IMR-90 (cell line): ENCODE data around the gene SCGB3A2. TPM values are rescaled to one million over a fixed set of nuclear protein-coding genes. Genes with fewer than 3 reads are reported as not detected.

Experiments used
- ATAC-seq: fragments of 200-7000 bp; cut with Tn5 transposase; 2 replicates; pipeline ENCODE4 v1.9.1; 2020; ENCODE audit warnings: low read depth, mild to moderate bottlenecking, moderate library complexity
- BruUV-seq: library from RNA; stranded (reverse); fragments of 400-500 nt; replicated peaks from 2 replicates; lab custom pipeline; 2021; lab: Mats Ljungman, UMichigan
- CTCF ChIA-PET: fragments of 300-600 bp; formaldehyde crosslinking; extraction: SDS; loops from one replicate; lab custom pipeline; 2021; ENCODE audit warnings: antibody characterized with exemption; lab: Yijun Ruan, JAX
- POLR2A ChIA-PET: fragments of 300-600 bp; sonication (Branson Sonifier 250); formaldehyde crosslinking; loops from one replicate; lab custom pipeline; 2022; ENCODE audit warnings: antibody characterized with exemption; ENCODE audit not compliant: unreplicated experiment; lab: Charles Lee
- DNase-seq: peaks from one replicate; pipeline ENCODE4 v3.0.0; 2013
- H2AFZ ChIP-seq: replicated peaks from 2 replicates; pipeline ENCODE3; 2013; ENCODE audit warnings: low read length, mild to moderate bottlenecking; ENCODE audit not compliant: poor library complexity
- H2AK5ac ChIP-seq: 2 replicates; pipeline ENCODE4 v1.6.1; 2013; ENCODE audit warnings: low read depth, low read length, inconsistent platforms
- H2AK9ac ChIP-seq: replicated peaks from 2 replicates; pipeline ENCODE3; 2013; ENCODE audit warnings: mild to moderate bottlenecking, low read depth, low read length, moderate library complexity; ENCODE audit not compliant: poor library complexity
- H2BK120ac ChIP-seq: 2 replicates; pipeline ENCODE4 v1.6.1; 2013; ENCODE audit warnings: low read depth, low read length, inconsistent platforms
- H2BK15ac ChIP-seq: 3 replicates; pipeline ENCODE4 v1.6.1; 2013; ENCODE audit warnings: low read depth, low read length, inconsistent platforms
- H2BK20ac ChIP-seq: 2 replicates; pipeline ENCODE4 v1.6.1; 2013; ENCODE audit warnings: low read depth, mild to moderate bottlenecking, inconsistent platforms, low read length, moderate library complexity
- H2BK5ac ChIP-seq: 2 replicates; pipeline ENCODE4 v1.6.1; 2013; ENCODE audit warnings: mild to moderate bottlenecking, low read depth, low read length, inconsistent platforms; ENCODE audit not compliant: poor library complexity, severe bottlenecking
- H3K14ac ChIP-seq: replicated peaks from 2 replicates; pipeline ENCODE4 v1.6.1; 2013; ENCODE audit warnings: low read depth, low read length, inconsistent platforms
- H3K18ac ChIP-seq: 2 replicates; pipeline ENCODE4 v1.6.1; 2013; ENCODE audit warnings: low read depth, low read length, control low read depth
- H3K23ac ChIP-seq: 2 replicates; pipeline ENCODE4 v1.6.1; 2013; ENCODE audit warnings: low read depth, low read length, inconsistent platforms
- H3K27ac ChIP-seq: 2 replicates; pipeline ENCODE4 v1.5.1; 2013; ENCODE audit warnings: mild to moderate bottlenecking, control low read depth, low read length; ENCODE audit not compliant: insufficient read depth
- H3K27me3 ChIP-seq: 2 replicates; pipeline ENCODE4 v1.6.1; 2013; ENCODE audit warnings: low read length; ENCODE audit not compliant: control insufficient read depth, insufficient read depth
- H3K36me3 ChIP-seq: 2 replicates; pipeline ENCODE4 v1.6.1; 2013; ENCODE audit warnings: low read length, mixed read lengths; ENCODE audit not compliant: control insufficient read depth, insufficient read depth
- H3K4ac ChIP-seq: 2 replicates; pipeline ENCODE4 v1.6.1; 2013; ENCODE audit warnings: low read depth, low read length, inconsistent platforms
- H3K4me1 ChIP-seq: 2 replicates; pipeline ENCODE4 v1.6.1; 2013; ENCODE audit warnings: low read length, mixed read lengths; ENCODE audit not compliant: control insufficient read depth, insufficient read depth
- H3K4me2 ChIP-seq: 2 replicates; pipeline ENCODE4 v1.6.1; 2013; ENCODE audit warnings: low read depth, mild to moderate bottlenecking, control low read depth, low read length, moderate library complexity
- H3K4me3 ChIP-seq: 2 replicates; pipeline ENCODE4 v1.5.1; 2013; ENCODE audit warnings: low read depth, mild to moderate bottlenecking, control low read depth, low read length, moderate library complexity; ENCODE audit not compliant: insufficient read depth
- H3K56ac ChIP-seq: 2 replicates; pipeline ENCODE4 v1.6.1; 2013; ENCODE audit warnings: low read length, inconsistent platforms; ENCODE audit not compliant: insufficient read depth; ENCODE audit errors: extremely low read depth
- H3K79me1 ChIP-seq, 2 experiments: 2 replicates each; pipeline ENCODE4 v1.6.1; 2013; ENCODE audit warnings: low read length in 2 of 2, inconsistent platforms in 1 of 2, low read depth in 1 of 2
- H3K9ac ChIP-seq: 2 replicates; pipeline ENCODE4 v1.6.1; 2013; ENCODE audit warnings: low read depth, low read length, control low read depth
- H3K9me1 ChIP-seq: 2 replicates; pipeline ENCODE4 v1.6.1; 2013; ENCODE audit warnings: low read length, inconsistent platforms; ENCODE audit not compliant: insufficient read depth
- H3K9me3 ChIP-seq: 2 replicates; pipeline ENCODE4 v1.6.1; 2013; ENCODE audit warnings: low read length; ENCODE audit not compliant: control insufficient read depth, insufficient read depth
- H4K20me1 ChIP-seq: 2 replicates; pipeline ENCODE4 v1.6.1; 2013; ENCODE audit warnings: low read length, inconsistent platforms; ENCODE audit not compliant: insufficient read depth
- H4K5ac ChIP-seq: 2 replicates; pipeline ENCODE4 v1.6.1; 2013; ENCODE audit warnings: mild to moderate bottlenecking, low read depth, low read length, control low read depth
- H4K8ac ChIP-seq, 2 experiments: 2 replicates each; pipeline ENCODE4 v1.6.1; 2013; ENCODE audit warnings: low read depth in 2 of 2, low read length in 2 of 2, control low read depth in 1 of 2, inconsistent platforms in 1 of 2
- H4K91ac ChIP-seq: 2 replicates; pipeline ENCODE4 v1.6.1; 2013; ENCODE audit warnings: low read depth, low read length, inconsistent platforms; ENCODE audit not compliant: insufficient read depth
- BHLHE40 ChIP-seq: fragments of 150-350 bp; IDR thresholded peaks from 2 replicates; pipeline ENCODE4 v1.6.1; 2016; ENCODE audit warnings: mild to moderate bottlenecking, low read depth, low read length
- CEBPB ChIP-seq: IDR thresholded peaks from 2 replicates; pipeline ENCODE4 v1.6.1; 2012; ENCODE audit warnings: low read depth, low read length, improper control_type of control experiment
- CTCF ChIP-seq: conservative IDR thresholded peaks from 2 replicates; pipeline ENCODE4 v1.5.1; 2012; ENCODE audit warnings: mild to moderate bottlenecking, low read depth, low read length, improper control_type of control experiment
- ELK1 ChIP-seq: fragments of 150-350 bp; IDR thresholded peaks from 2 replicates; pipeline ENCODE4 v1.6.1; 2016; ENCODE audit warnings: low read depth, mild to moderate bottlenecking, low read length, moderate library complexity, borderline replicate concordance
- FOS ChIP-seq: fragments of 150-350 bp; IDR thresholded peaks from 2 replicates; pipeline ENCODE4 v1.6.1; 2016; ENCODE audit warnings: low read depth, low read length
- MAFK ChIP-seq: IDR thresholded peaks from 2 replicates; pipeline ENCODE4 v1.6.1; 2012; ENCODE audit warnings: low read depth, low read length, improper control_type of control experiment
- MAZ ChIP-seq: IDR thresholded peaks from 2 replicates; pipeline ENCODE4 v1.6.1; 2012; ENCODE audit warnings: low read depth, mild to moderate bottlenecking, low read length, improper control_type of control experiment, moderate library complexity, borderline replicate concordance
- MXI1 ChIP-seq: IDR thresholded peaks from 2 replicates; pipeline ENCODE4 v1.6.1; 2012; ENCODE audit warnings: low read depth, mild to moderate bottlenecking, low read length, moderate library complexity, borderline replicate concordance
- POLR2A ChIP-seq: IDR thresholded peaks from 2 replicates; pipeline ENCODE4 v1.6.1; 2012; ENCODE audit warnings: mild to moderate bottlenecking, low read depth, low read length
- RAD21 ChIP-seq: IDR thresholded peaks from 2 replicates; pipeline ENCODE4 v1.6.1; 2012; ENCODE audit warnings: low read length, improper control_type of control experiment
- RCOR1 ChIP-seq: IDR thresholded peaks from 2 replicates; pipeline ENCODE4 v1.6.1; 2012; ENCODE audit warnings: mild to moderate bottlenecking, low read length, improper control_type of control experiment; ENCODE audit not compliant: insufficient replicate concordance
- USF2 ChIP-seq: fragments of 150-350 bp; IDR thresholded peaks from 2 replicates; pipeline ENCODE4 v1.6.1; 2017; ENCODE audit warnings: mild to moderate bottlenecking, antibody characterized with exemption, low read length, low read depth
- WGBS, 2 experiments: methylation state at CpG; one replicate each; pipeline versions ENCODE4 v1.1.5 to v1.1.7; 2013; ENCODE audit warnings: missing lambda C conversion rate in 2 of 2; ENCODE audit not compliant: insufficient read length in 1 of 2; ENCODE audit errors: extremely low coverage in 2 of 2; 5-methylcytosine and 5-hydroxymethylcytosine counted together
- dilution Hi-C: fragments of 300-500 bp; cut with HindIII; formaldehyde crosslinking; loops from one replicate; pipeline ENCODE4 v1.14.3; 2018; ENCODE audit warnings: low sequenced_read_pairs; ENCODE audit not compliant: unreplicated experiment
- in situ Hi-C: fragments of 300-500 bp; cut with MboI; formaldehyde crosslinking; loops from 3 replicates; pipeline ENCODE4 v1.14.3; 2019; ENCODE audit warnings: low sequenced_read_pairs, inconsistent platforms, mixed read lengths
- intact Hi-C: fragments of 100-400 bp; cut with micrococcal nuclease; formaldehyde crosslinking; loops from 2 replicates; pipeline ENCODE4 v1.10.0; 2022
- polyA plus RNA-seq, 3 experiments: library from polyadenylated mRNA; depleted of rRNA; stranded (reverse); fragments of >200 nt; gene quantifications; 2 replicates each; pipeline ENCODE4 v1.2.3, GENCODE V29; 2012; ENCODE audit warnings: low replicate concordance in 1 of 3
- total RNA-seq: library from RNA; depleted of rRNA; stranded (reverse); fragments of >200 nt; gene quantifications from 2 replicates; pipeline ENCODE4 v1.2.3, GENCODE V29; 2012

The SCGB3A2 gene
- total and polyA plus RNA-seq, 2 of the 4 experiments (the other 2 are of a cell fraction): not detected

- DNase-seq (no peak), ATAC-seq (no peak)
- 45% methylated on average over 2 of the region's 6 CpGs; no CpG with 5 or more reads in 1 of the 2 experiments for WGBS, 2 experiments
- Histone ChIP-seq H3K27me3 (no peaks in the 10 kb centered on the region), H3K18ac (no peak overlapping the region), H2AK5ac (no peak overlapping the region), H3K9me1 (no peaks in the 10 kb centered on the region), H4K20me1 (no peaks in the 10 kb centered on the region), H2BK5ac (no peak overlapping the region), H2BK20ac (no peak overlapping the region), H2AFZ (no peak overlapping the region), H3K4ac (no peak overlapping the region), H3K9me3 (no peaks in the 10 kb centered on the region), H2AK9ac (no peak overlapping the region), H3K4me1 (no peaks in the 10 kb centered on the region), H3K4me2 (no peak overlapping the region), H2BK120ac (no peak overlapping the region), H3K56ac (no peak overlapping the region), H3K27ac (no peak overlapping the region), H4K8ac (no peak overlapping the region), H3K79me1 (no peaks in the 10 kb centered on the region), H4K91ac (no peak overlapping the region), H3K9ac (no peak overlapping the region), H4K5ac (no peak overlapping the region), H2BK15ac (no peak overlapping the region), H3K14ac (no peak overlapping the region), H3K36me3 (no peaks in the 10 kb centered on the region), H3K23ac (no peak overlapping the region), H3K4me3 (no peak overlapping the region)
- intact Hi-C loops: loop anchor here (10.0 kb wide), 1 partner anchor 242 kb away; no protein-coding TSS in a partner anchor
- no TSS peak for BruUV-seq
- POLR2A ChIA-PET: no interaction called here
- dilution Hi-C loops: no loop called here
- CTCF ChIA-PET: no interaction called here
- in situ Hi-C loops: no loop called here
- TF ChIP-seq BHLHE40 (no peak), MXI1 (no peak), MAFK (no peak), ELK1 (no peak), RAD21 (no peak), CEBPB (no peak), RCOR1 (no peak), MAZ (no peak), FOS (no peak), CTCF (no peak), POLR2A (no peak), USF2 (no peak)
Measured at GRCh38 chr5:147882586-147883313, 4.2 kb downstream of the SCGB3A2 start.
